Right lung (tissue), 5 donors: Measurements from ENCODE around the gene STAT5B. TPM values are rescaled to one million over a fixed set of nuclear protein-coding genes. Genes with fewer than 3 reads are reported as not detected.
A peak's percentile ranks its signal among the peaks of the same experiment; 100 is the strongest.
"Not testable (repeated sequence)": the region's sequence is repeated elsewhere in the genome, so short reads cannot be mapped to it uniquely, and the experiment has no call there.

Experiments used
- DNase-seq, 2 donors: peaks; one replicate each; pipeline ENCODE4 v3.0.0-alpha.2; 2013
- polyA plus RNA-seq, 5 donors: library from polyadenylated mRNA; unstranded; fragments of 120-200 nt; gene quantifications; one replicate each; pipeline versions ENCODE4 v1.2.1 to v1.2.3, GENCODE V29; 2013; ENCODE audit warnings: inconsistent platforms in 1 of 5, low replicate concordance in 1 of 5; ENCODE audit not compliant: insufficient read length in 5 of 5, insufficient read depth in 1 of 5

STAT5B gene
- polyA plus RNA-seq, 5 donors: 49.8 to 60.2 (median 50.4) TPM

- DNase-seq: no peak
These were observed 32.3 kb upstream of the STAT5B start for GRCh38 chr17:42308446-42308845.

GRCh38 chr17:42307362-42307927, 31.3 kb upstream of the STAT5B start:
- no peak for DNase-seq

- no peak for DNase-seq
These were observed 30.1 kb upstream of the STAT5B start for GRCh38 chr17:42306385-42306667.

GRCh38 chr17:42305543-42306384, 29.6 kb upstream of the STAT5B start:
- DNase-seq: no peak

GRCh38 chr17:42305031-42305330, 28.8 kb upstream of the STAT5B start:
- not testable (repeated sequence) for DNase-seq

- no peak for DNase-seq
These were observed 28.2 kb upstream of the STAT5B start for GRCh38 chr17:42304187-42305030.

- no peak for DNase-seq
These were observed 27.5 kb upstream of the STAT5B start for GRCh38 chr17:42303694-42304093.

GRCh38 chr17:42301022-42301421, 24.8 kb upstream of the STAT5B start:
- DNase-seq: no peak

GRCh38 chr17:42299913-42300312, 23.7 kb upstream of the STAT5B start:
- DNase-seq: not testable (repeated sequence)

- DNase-seq: not testable (repeated sequence)
These were observed 23.2 kb upstream of the STAT5B start for GRCh38 chr17:42299361-42299760.

GRCh38 chr17:42297775-42298174, 21.6 kb upstream of the STAT5B start:
- not testable (repeated sequence) for DNase-seq

GRCh38 chr17:42296012-42296411, 19.8 kb upstream of the STAT5B start:
- DNase-seq: no peak

- DNase-seq: no peak
These were observed 18.5 kb upstream of the STAT5B start for GRCh38 chr17:42294469-42295398.

GRCh38 chr17:42291129-42291528, 14.9 kb upstream of the STAT5B start:
- DNase-seq: no peak

GRCh38 chr17:42290577-42290976, 14.4 kb upstream of the STAT5B start:
- no peak for DNase-seq

GRCh38 chr17:42289611-42290181, 13.5 kb upstream of the STAT5B start:
- DNase-seq: no peak

GRCh38 chr17:42288803-42289610, 12.8 kb upstream of the STAT5B start:
- DNase-seq: no peak

GRCh38 chr17:42287977-42288802, 12.0 kb upstream of the STAT5B start, which contains the start of gene STAT5A:
Gene STAT5A, plus strand, starts transcription at chr17:42288498. Its CDS starts 914 bp downstream, at chr17:42289412.
- DNase-seq: peak; percentile 80 to 85

GRCh38 chr17:42287305-42287976, 11.2 kb upstream of the STAT5B start:
- no peak for DNase-seq
